SK-N-SH treated with all-trans-retinoic acid at 6 μM for 48 hours (cell line): ENCODE measurements around the gene ACTN3.

Experiments used
- ATAC-seq: fragments of 200-7000 bp; cut with Tn5 transposase; 3 replicates; pipeline ENCODE4 v1.9.1; 2020; ENCODE audit warnings: mild to moderate bottlenecking, moderate library complexity
- BACH2 ChIP-seq: fragments of 250-450 bp; sonication (Bioruptor Pico); IDR thresholded peaks from 2 replicates; pipeline ENCODE4 v1.9.0; 2021; ENCODE audit warnings: mild to moderate bottlenecking, borderline replicate concordance
- CSDC2 ChIP-seq: fragments of 250-450 bp; sonication (Bioruptor Pico); IDR thresholded peaks from 2 replicates; pipeline ENCODE4 v1.5.0; 2020; ENCODE audit warnings: mild to moderate bottlenecking, moderate library complexity
- ESRRG ChIP-seq: fragments of 250-450 bp; sonication (Bioruptor Pico); IDR thresholded peaks from 2 replicates; pipeline ENCODE4 v1.6.1; 2021; ENCODE audit warnings: mild to moderate bottlenecking
- GLIS3 ChIP-seq: fragments of 250-450 bp; sonication (Bioruptor Pico); IDR thresholded peaks from 2 replicates; pipeline ENCODE4 v1.5.0; 2020; ENCODE audit warnings: mild to moderate bottlenecking, moderate library complexity
- ISL1 ChIP-seq: fragments of 250-450 bp; sonication (Bioruptor Pico); IDR thresholded peaks from 2 replicates; pipeline ENCODE4 v2.1.2; 2022; ENCODE audit warnings: mild to moderate bottlenecking, moderate library complexity
- OSR1 ChIP-seq: fragments of 250-450 bp; sonication (Bioruptor Pico); IDR thresholded peaks from 2 replicates; pipeline ENCODE4 v1.8.0; 2022; ENCODE audit warnings: moderate library complexity, mild to moderate bottlenecking, inconsistent platforms
- PPARA ChIP-seq: fragments of 250-450 bp; sonication (Bioruptor Pico); IDR thresholded peaks from 2 replicates; pipeline ENCODE4 v1.5.0; 2020; ENCODE audit warnings: mild to moderate bottlenecking, borderline replicate concordance
- RARB ChIP-seq: fragments of 250-450 bp; sonication (Bioruptor Pico); IDR thresholded peaks from 2 replicates; pipeline ENCODE4 v1.8.0; 2021; ENCODE audit warnings: mild to moderate bottlenecking, moderate library complexity
- TCF4 ChIP-seq: fragments of 250-450 bp; sonication (Bioruptor Pico); IDR thresholded peaks from 2 replicates; pipeline ENCODE4 v1.8.0; 2021; ENCODE audit warnings: mild to moderate bottlenecking, moderate library complexity, borderline replicate concordance
- TOX ChIP-seq: fragments of 250-450 bp; sonication (Bioruptor Pico); IDR thresholded peaks from 2 replicates; pipeline ENCODE4 v1.8.0; 2021; ENCODE audit warnings: mild to moderate bottlenecking, moderate library complexity, borderline replicate concordance
- ZC3H10 ChIP-seq: fragments of 250-450 bp; sonication (Bioruptor Pico); IDR thresholded peaks from 2 replicates; pipeline ENCODE4 v1.5.1; 2021; ENCODE audit warnings: mild to moderate bottlenecking, moderate library complexity
- ZFP30 ChIP-seq: fragments of 450-650 bp; formaldehyde crosslinking; IDR thresholded peaks from 2 replicates; pipeline ENCODE4 v1.5.0; 2022; ENCODE audit warnings: mild to moderate bottlenecking, moderate library complexity
- ZNF565 ChIP-seq: fragments of 450-650 bp; formaldehyde crosslinking; conservative IDR thresholded peaks from 2 replicates; pipeline ENCODE4 v1.5.0; 2020; ENCODE audit warnings: low read depth, mild to moderate bottlenecking, moderate library complexity
- ZNF70 ChIP-seq: fragments of 450-650 bp; formaldehyde crosslinking; IDR thresholded peaks from 2 replicates; pipeline ENCODE4 v1.5.0; 2020; ENCODE audit warnings: mild to moderate bottlenecking, moderate library complexity
- ZNF8 ChIP-seq: fragments of 450-650 bp; formaldehyde crosslinking; IDR thresholded peaks from 2 replicates; pipeline ENCODE4 v1.5.0; 2020; ENCODE audit warnings: mild to moderate bottlenecking, moderate library complexity
- TF ChIP-seq, protein P1 (sequence below): fragments of 250-450 bp; sonication (Bioruptor Pico); IDR thresholded peaks from 2 replicates; pipeline ENCODE4 v1.8.0; 2020; ENCODE audit warnings: mild to moderate bottlenecking, moderate library complexity, borderline replicate concordance
- TF ChIP-seq, protein P2 (sequence below): fragments of 250-450 bp; sonication (Bioruptor Pico); IDR thresholded peaks from 2 replicates; pipeline ENCODE4 v1.5.1; 2020; ENCODE audit warnings: low read depth, mild to moderate bottlenecking, moderate library complexity
- TF ChIP-seq, protein P3 (sequence below): fragments of 250-450 bp; sonication (Bioruptor Pico); IDR thresholded peaks from 2 replicates; pipeline ENCODE4 v1.5.1; 2021; ENCODE audit warnings: mild to moderate bottlenecking, moderate library complexity
- TF ChIP-seq, protein P4 (sequence below): fragments of 250-450 bp; sonication (Bioruptor Pico); IDR thresholded peaks from 2 replicates; pipeline ENCODE4 v1.5.0; 2020; ENCODE audit warnings: mild to moderate bottlenecking, moderate library complexity
- TF ChIP-seq, protein P5 (sequence below): fragments of 250-450 bp; sonication (Bioruptor Pico); IDR thresholded peaks from 2 replicates; pipeline ENCODE4 v1.8.0; 2021; ENCODE audit warnings: low read depth, mild to moderate bottlenecking, moderate library complexity, borderline replicate concordance

The ACTN3 gene

DNA sequence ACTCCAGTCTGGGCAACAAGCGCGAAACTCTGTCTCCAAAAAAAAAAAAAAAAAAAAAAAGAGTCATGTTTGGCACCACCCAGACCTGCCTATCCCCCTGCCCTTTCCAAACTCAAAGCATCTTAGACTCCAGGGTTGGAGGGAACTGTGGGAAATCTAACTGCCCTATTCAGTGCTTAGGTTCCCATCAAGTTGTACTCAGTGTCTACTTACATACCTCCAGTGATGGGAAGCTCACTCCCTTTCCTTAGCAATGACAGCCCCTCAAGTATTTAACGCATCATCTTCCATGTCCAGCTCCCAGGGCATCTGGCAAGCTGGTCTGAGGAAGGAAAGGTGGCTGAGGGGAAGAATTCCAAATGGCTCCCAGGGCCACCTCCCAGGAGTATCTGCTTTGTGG, 3.0 kb downstream of the ACTN3 start:
- no peak for ATAC-seq
- TF ChIP-seq BACH2 (CRISPR knock-in tag) = no peak
- no peak for TF ChIP-seq ZNF565
- no peak for TF ChIP-seq ZNF70
- TF ChIP-seq, protein P1, sequence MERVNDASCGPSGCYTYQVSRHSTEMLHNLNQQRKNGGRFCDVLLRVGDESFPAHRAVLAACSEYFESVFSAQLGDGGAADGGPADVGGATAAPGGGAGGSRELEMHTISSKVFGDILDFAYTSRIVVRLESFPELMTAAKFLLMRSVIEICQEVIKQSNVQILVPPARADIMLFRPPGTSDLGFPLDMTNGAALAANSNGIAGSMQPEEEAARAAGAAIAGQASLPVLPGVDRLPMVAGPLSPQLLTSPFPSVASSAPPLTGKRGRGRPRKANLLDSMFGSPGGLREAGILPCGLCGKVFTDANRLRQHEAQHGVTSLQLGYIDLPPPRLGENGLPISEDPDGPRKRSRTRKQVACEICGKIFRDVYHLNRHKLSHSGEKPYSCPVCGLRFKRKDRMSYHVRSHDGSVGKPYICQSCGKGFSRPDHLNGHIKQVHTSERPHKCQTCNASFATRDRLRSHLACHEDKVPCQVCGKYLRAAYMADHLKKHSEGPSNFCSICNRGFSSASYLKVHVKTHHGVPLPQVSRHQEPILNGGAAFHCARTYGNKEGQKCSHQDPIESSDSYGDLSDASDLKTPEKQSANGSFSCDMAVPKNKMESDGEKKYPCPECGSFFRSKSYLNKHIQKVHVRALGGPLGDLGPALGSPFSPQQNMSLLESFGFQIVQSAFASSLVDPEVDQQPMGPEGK (CRISPR knock-in tag) = no peak
- no peak for TF ChIP-seq OSR1 (CRISPR knock-in tag)
- no peak for TF ChIP-seq RARB (CRISPR knock-in tag)
- no peak for TF ChIP-seq ESRRG (CRISPR knock-in tag)
- TF ChIP-seq CSDC2 (CRISPR knock-in tag) = no peak
- no peak for TF ChIP-seq GLIS3
- TF ChIP-seq ZFP30 (CRISPR knock-in tag) = no peak

DNA sequence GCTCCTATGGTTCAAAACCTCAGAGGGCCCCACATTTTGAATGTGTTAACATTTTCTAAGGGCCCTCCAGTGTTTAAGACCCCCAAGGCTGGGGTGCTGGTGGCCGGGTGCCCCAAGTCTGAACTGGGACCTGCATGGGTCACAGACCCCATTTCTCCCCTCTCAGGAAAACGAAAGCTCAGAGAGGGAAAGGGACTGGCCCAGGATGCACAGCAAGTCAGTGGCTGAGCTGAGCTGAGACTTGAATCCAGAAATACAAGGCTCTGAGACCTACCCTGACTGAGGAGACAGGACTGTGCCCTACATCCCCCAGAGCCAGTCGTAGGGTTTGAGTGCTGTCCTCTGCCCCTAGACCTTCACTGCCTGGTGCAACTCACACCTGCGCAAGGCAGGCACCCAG, 4.2 kb downstream of the ACTN3 start:
- ATAC-seq = no peak
- no peak for TF ChIP-seq ZNF8
- TF ChIP-seq TOX (CRISPR knock-in tag) = no peak
- no peak for TF ChIP-seq CSDC2 (CRISPR knock-in tag)

DNA sequence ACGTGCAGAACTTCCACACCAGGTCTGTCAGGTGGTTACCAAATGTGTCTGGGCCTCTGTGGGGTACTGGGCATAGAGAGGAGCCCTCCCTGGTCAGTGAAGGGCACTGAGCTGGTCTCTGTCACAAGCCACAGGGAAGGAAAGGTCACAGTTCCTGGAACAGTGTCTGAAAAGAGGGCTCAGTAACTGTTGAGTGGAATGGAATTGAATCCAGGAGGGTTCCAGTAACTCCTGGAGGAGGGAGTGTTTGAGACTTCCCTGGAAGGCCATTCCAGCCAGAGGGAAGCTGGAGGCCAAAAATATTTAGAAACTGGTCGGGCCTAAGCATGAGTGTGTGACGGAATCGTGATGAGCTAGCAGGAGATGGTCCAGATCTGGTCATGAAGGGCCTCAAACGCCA, 7.9 kb downstream of the ACTN3 start:
- TF ChIP-seq, protein P1 (CRISPR knock-in tag) = no peak
- no peak for TF ChIP-seq TOX (CRISPR knock-in tag)
- TF ChIP-seq, protein P2, sequence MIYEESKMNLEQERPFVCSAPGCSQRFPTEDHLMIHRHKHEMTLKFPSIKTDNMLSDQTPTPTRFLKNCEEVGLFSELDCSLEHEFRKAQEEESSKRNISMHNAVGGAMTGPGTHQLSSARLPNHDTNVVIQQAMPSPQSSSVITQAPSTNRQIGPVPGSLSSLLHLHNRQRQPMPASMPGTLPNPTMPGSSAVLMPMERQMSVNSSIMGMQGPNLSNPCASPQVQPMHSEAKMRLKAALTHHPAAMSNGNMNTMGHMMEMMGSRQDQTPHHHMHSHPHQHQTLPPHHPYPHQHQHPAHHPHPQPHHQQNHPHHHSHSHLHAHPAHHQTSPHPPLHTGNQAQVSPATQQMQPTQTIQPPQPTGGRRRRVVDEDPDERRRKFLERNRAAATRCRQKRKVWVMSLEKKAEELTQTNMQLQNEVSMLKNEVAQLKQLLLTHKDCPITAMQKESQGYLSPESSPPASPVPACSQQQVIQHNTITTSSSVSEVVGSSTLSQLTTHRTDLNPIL (CRISPR knock-in tag) = no peak
- no peak for TF ChIP-seq ISL1 (CRISPR knock-in tag)
- no peak for TF ChIP-seq PPARA (CRISPR knock-in tag)
- no peak for TF ChIP-seq ZNF8
- no peak for TF ChIP-seq ZNF70
- no peak for TF ChIP-seq ZFP30 (CRISPR knock-in tag)
- TF ChIP-seq, protein P3, sequence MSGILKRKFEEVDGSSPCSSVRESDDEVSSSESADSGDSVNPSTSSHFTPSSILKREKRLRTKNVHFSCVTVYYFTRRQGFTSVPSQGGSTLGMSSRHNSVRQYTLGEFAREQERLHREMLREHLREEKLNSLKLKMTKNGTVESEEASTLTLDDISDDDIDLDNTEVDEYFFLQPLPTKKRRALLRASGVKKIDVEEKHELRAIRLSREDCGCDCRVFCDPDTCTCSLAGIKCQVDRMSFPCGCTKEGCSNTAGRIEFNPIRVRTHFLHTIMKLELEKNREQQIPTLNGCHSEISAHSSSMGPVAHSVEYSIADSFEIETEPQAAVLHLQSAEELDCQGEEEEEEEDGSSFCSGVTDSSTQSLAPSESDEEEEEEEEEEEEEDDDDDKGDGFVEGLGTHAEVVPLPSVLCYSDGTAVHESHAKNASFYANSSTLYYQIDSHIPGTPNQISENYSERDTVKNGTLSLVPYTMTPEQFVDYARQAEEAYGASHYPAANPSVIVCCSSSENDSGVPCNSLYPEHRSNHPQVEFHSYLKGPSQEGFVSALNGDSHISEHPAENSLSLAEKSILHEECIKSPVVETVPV = no peak
- TF ChIP-seq, protein P4, sequence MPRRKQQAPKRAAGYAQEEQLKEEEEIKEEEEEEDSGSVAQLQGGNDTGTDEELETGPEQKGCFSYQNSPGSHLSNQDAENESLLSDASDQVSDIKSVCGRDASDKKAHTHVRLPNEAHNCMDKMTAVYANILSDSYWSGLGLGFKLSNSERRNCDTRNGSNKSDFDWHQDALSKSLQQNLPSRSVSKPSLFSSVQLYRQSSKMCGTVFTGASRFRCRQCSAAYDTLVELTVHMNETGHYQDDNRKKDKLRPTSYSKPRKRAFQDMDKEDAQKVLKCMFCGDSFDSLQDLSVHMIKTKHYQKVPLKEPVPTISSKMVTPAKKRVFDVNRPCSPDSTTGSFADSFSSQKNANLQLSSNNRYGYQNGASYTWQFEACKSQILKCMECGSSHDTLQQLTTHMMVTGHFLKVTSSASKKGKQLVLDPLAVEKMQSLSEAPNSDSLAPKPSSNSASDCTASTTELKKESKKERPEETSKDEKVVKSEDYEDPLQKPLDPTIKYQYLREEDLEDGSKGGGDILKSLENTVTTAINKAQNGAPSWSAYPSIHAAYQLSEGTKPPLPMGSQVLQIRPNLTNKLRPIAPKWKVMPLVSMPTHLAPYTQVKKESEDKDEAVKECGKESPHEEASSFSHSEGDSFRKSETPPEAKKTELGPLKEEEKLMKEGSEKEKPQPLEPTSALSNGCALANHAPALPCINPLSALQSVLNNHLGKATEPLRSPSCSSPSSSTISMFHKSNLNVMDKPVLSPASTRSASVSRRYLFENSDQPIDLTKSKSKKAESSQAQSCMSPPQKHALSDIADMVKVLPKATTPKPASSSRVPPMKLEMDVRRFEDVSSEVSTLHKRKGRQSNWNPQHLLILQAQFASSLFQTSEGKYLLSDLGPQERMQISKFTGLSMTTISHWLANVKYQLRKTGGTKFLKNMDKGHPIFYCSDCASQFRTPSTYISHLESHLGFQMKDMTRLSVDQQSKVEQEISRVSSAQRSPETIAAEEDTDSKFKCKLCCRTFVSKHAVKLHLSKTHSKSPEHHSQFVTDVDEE (CRISPR knock-in tag) = no peak
- TF ChIP-seq, protein P5, sequence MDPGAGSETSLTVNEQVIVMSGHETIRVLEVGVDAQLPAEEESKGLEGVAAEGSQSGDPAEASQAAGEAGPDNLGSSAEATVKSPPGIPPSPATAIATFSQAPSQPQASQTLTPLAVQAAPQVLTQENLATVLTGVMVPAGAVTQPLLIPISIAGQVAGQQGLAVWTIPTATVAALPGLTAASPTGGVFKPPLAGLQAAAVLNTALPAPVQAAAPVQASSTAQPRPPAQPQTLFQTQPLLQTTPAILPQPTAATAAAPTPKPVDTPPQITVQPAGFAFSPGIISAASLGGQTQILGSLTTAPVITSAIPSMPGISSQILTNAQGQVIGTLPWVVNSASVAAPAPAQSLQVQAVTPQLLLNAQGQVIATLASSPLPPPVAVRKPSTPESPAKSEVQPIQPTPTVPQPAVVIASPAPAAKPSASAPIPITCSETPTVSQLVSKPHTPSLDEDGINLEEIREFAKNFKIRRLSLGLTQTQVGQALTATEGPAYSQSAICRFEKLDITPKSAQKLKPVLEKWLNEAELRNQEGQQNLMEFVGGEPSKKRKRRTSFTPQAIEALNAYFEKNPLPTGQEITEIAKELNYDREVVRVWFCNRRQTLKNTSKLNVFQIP (CRISPR knock-in tag) = no peak
- TF ChIP-seq TCF4 (CRISPR knock-in tag) = no peak
- TF ChIP-seq BACH2 (CRISPR knock-in tag) = no peak
- no peak for TF ChIP-seq ZC3H10
- TF ChIP-seq ESRRG (CRISPR knock-in tag) = no peak
- no peak for TF ChIP-seq CSDC2 (CRISPR knock-in tag)
- ATAC-seq = no peak
